NCI-H2171 treated with DMSO at 0.1 percent for 48 hours (cell line): ENCODE measurements around the gene ZBTB12.
"Not testable (repeated sequence)": the region's sequence is repeated elsewhere in the genome, so short reads cannot be mapped to it uniquely, and the experiment has no call there.

Experiments
- DNase-seq: peaks from one replicate; lab custom pipeline; 2025; lab: John Stamatoyannopoulos, UW

ZBTB12 gene

DNA sequence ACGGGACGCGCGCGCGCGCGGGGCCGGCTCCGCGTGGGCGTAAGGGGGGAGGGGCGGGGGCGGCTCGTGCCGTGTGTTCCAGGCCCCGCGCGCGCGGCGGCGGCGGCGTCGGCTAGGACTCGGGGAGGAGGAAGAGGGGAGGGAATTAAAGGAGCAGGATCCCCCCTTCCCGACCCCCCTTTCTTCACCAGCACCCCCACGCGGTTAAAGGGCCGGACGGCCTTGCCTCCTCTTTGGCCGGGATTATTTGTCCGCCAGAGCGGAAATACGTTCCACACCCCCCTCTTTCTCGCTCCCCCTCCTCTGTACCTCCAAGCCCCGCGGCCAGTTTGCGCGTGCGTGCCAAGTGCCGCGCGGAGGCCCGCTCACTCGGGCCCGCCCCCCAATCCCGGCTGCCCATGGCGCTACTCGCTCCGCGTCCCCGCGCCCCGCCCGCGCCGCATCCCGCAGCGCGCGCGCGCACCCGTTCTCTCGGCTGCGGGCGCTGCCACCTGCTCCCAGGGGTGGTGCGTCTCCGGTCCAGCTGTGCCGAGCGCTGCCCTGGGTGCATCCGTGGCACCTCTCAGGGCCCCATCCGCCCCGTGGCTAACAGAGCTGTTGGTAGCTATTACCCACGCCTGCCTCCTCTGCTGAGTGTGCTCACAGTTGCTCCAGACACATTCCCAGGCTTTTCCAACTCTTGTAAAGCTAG lies at the start of gene ZBTB12:
ZBTB12 (minus strand) TSS at position 134 of the 691 bp plus-strand sequence. CDS start 781 bp downstream, outside the sequence.
- DNase-seq: peak; percentile 97

GRCh38 chr6:31949926-31950548 lies 48.2 kb upstream of the ZBTB12 start:
- no peak for DNase-seq

GRCh38 chr6:31948753-31949413 lies 47.0 kb upstream of the ZBTB12 start:
- DNase-seq: no peak

DNA sequence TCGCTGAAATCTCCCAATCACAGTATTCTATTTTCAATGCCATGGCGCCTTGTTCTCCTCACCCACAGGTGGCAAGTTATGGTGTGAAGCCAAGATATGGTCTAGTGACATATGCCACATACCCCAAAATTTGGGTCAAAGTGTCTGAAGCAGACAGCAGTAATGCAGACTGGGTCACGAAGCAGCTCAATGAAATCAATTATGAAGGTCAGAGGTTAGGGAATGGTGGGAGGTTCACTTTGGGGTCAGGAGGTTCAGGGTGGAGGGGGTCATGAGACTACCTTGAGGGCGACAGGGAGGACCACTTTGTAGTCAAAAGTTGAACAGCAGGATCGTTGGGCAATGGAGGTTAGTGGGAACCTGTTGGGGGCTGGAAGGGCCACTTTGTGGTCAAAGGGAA lies 46.4 kb upstream of the ZBTB12 start:
- DNase-seq: no peak

DNA sequence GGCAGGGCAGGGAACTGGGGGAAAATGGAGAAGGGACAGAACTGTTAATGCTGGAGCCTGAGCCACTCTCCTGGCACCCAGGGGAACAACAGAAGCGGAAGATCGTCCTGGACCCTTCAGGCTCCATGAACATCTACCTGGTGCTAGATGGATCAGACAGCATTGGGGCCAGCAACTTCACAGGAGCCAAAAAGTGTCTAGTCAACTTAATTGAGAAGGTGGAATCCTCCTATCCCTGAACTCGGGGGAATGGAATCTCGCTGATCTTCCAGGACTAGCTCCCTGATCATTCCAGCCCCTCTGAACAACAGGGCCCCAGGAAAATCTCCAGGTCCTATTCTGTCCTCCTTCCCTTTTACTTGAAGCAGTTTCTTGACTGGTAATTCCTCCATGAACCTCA lies 46.0 kb upstream of the ZBTB12 start:
- no peak for DNase-seq

GRCh38 chr6:31947070-31947675 lies 45.3 kb upstream of the ZBTB12 start:
- DNase-seq: no peak

DNA sequence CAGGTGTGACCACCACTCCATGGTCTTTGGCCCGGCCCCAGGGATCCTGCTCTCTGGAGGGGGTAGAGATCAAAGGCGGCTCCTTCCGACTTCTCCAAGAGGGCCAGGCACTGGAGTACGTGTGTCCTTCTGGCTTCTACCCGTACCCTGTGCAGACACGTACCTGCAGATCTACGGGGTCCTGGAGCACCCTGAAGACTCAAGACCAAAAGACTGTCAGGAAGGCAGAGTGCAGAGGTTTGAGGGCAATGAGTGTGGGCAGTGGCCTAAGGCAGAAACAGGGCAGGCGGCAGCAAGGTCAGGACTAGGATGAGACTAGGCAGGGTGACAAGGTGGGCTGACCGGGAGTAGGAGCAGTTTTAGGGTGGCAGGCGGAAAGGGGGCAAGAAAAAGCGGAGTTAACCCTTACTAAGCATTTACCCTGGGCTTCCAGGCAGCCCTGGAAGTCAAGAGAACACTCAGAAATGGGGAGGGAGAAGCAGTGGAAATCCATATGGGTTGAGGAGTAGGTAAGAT lies 44.5 kb upstream of the ZBTB12 start:
- DNase-seq: no peak

DNA sequence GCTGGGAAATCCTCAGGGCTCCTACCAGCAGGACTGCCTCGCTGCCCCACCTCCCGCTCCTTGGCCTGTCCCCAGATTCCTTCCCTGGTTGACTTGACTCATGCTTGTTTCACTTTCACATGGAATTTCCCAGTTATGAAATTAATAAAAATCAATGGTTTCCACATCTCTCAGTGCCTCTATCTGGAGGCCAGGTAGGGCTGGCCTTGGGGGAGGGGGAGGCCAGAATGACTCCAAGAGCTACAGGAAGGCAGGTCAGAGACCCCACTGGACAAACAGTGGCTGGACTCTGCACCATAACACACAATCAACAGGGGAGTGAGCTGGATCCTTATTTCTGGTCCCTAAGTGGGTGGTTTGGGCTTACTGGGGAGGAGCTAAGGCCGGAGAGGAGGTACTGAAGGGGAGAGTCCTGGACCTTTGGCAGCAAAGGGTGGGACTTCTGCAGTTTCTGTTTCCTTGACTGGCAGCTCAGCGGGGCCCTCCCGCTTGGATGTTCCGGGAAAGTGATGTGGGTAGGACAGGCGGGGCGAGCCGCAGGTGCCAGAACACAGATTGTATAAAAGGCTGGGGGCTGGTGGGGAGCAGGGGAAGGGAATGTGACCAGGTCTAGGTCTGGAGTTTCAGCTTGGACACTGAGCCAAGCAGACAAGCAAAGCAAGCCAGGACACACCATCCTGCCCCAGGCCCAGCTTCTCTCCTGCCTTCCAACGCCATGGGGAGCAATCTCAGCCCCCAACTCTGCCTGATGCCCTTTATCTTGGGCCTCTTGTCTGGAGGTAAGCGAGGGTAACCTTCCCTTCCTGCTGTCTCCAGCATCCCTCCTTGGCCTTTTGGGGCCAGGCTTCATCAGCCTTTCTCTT lies 43.9 kb upstream of the ZBTB12 start, which contains the start of gene CFB:
CFB (plus strand) TSS at position 589 of the 863 bp plus-strand sequence; CDS start at position 716, 127 bp downstream.
- DNase-seq: no peak

DNA sequence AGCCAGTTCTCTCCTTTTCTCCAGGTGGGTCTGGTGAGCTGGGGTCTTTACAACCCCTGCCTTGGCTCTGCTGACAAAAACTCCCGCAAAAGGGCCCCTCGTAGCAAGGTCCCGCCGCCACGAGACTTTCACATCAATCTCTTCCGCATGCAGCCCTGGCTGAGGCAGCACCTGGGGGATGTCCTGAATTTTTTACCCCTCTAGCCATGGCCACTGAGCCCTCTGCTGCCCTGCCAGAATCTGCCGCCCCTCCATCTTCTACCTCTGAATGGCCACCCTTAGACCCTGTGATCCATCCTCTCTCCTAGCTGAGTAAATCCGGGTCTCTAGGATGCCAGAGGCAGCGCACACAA lies 43.2 kb upstream of the ZBTB12 start:
- DNase-seq: no peak

- DNase-seq: no peak
Observed at GRCh38 chr6:31943742-31944141, 41.9 kb upstream of the ZBTB12 start.

DNA sequence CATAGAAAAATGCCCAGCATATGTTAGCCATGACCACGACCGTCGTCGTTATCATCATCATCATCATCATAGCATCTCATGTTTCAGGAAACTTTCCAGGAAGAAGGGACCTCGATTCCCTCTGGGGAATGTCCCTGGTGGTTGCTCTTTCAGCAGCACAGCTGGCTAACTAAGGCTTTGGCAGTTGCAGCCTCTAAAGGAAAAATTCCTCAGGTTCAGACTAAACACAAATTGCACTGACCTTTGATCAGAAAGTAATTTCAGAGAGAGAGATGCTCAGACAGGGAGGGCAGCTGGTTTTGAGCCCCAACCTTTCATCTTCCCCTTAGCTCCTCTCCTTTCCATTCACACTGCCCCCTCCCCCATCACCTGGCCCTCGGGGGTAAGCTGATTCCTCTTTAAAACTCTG lies 38.4 kb upstream of the ZBTB12 start:
- peak; percentile 38 for DNase-seq

- no peak for DNase-seq
Observed at GRCh38 chr6:31935823-31936222, 33.9 kb upstream of the ZBTB12 start.

DNA sequence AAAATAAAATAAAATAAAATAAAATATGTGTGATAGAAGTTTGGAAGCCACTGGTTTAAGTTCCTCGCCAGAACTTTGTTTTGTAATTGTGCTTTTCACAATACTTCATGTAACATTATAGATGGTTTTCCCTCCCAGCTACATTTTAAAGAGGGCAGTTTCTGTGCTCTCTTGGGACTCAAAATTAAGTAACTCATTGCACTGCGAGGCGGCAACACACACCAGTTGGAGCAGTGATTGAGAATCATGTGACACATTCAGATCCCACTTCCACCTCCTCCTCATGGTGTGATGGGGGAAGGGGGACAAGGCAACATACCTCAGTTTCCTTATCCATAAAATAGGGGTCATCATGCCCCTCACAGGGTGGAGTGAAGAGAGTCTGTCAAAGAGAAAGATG lies 33.1 kb upstream of the ZBTB12 start:
- no peak for DNase-seq

DNA sequence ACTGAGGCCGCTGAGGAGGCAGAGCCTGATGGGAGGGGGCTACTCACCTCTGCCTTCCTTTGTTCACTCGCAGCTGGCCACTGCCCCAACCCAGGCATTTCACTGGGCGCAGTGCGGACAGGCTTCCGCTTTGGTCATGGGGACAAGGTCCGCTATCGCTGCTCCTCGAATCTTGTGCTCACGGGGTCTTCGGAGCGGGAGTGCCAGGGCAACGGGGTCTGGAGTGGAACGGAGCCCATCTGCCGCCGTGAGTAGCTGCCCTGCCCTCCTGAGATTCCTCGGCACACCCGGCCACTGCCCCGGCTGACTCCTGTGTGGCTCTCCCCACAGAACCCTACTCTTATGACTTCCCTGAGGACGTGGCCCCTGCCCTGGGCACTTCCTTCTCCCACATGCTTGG lies 31.7 kb upstream of the ZBTB12 start:
- DNase-seq: no peak

DNA sequence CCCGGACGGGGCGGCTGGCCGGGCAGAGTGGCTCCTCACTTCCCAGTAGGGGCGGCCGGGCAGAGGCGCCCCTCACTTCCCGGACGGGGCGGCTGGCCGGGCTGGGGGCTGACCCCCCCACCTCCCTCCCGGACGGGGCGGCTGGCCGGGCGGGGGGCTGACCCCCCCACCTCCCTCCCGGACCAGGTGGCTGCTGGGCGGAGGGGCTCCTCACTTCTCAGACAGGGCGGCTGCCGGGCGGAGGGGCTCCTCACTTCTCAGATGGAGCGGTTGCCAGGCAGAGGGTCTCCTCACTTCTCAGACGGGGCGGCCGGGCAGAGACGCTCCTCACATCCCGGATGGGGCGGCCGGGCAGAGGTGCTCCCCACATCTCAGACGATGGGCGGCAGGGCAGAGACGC lies 30.3 kb upstream of the ZBTB12 start:
- DNase-seq: not testable (repeated sequence)

DNA sequence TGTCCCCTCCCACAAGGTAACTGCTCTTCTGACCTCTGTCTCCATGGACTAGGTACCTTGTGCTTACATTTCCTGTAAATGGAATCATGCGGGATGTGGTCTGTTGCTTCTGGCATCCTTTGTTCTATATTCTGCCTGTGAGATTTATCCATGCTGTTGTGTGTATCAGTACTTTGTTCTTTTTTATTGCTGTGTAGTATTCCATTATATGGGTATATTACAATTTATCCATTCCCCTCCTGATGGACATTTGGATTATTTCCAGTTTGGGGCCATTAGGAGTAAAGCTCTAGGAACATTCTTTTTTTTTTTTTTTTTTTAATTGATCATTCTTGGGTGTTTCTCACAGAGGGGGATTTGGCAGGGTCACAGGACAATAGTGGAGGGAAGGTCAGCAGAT lies 29.1 kb upstream of the ZBTB12 start:
- DNase-seq: no peak

DNA sequence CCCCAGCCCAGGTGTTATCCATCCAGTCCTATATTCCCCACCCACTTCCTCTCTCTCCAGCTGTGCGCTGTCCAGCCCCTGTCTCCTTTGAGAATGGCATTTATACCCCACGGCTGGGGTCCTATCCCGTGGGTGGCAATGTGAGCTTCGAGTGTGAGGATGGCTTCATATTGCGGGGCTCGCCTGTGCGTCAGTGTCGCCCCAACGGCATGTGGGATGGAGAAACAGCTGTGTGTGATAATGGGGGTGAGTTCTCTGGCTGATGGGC lies 26.7 kb upstream of the ZBTB12 start:
- no peak for DNase-seq

DNA sequence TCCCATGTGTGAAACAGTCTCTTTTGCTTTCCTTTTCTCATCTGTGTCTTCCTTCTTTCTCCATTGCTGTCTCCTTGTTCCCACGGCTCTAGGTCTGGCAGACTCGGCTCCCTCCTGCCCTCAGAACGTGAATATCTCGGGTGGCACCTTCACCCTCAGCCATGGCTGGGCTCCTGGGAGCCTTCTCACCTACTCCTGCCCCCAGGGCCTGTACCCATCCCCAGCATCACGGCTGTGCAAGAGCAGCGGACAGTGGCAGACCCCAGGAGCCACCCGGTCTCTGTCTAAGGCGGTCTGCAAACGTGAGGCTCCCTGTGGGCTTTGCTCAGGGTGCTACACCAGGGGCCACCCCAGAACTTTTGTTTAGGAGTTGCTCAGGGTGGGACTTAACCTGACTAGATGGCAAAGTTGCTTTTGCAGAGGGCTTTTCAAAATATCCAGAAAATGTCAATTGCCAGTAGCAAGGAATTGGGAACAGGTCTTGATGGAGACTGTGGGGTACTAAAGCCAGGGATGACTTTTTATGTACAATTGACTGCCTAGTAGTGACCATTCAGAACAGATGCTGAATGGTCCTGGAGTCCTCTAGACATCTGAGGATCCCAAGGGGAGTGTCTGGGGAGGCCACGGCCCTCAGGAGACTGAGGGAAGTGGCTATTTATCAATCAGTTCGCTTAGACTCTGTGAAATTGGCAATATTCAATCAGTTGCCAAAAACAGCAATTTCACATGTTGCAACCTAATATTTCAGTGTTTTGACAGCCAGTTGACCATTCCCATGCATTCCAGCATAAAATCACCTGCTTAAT lies 26.2 kb upstream of the ZBTB12 start:
- no peak for DNase-seq

DNA sequence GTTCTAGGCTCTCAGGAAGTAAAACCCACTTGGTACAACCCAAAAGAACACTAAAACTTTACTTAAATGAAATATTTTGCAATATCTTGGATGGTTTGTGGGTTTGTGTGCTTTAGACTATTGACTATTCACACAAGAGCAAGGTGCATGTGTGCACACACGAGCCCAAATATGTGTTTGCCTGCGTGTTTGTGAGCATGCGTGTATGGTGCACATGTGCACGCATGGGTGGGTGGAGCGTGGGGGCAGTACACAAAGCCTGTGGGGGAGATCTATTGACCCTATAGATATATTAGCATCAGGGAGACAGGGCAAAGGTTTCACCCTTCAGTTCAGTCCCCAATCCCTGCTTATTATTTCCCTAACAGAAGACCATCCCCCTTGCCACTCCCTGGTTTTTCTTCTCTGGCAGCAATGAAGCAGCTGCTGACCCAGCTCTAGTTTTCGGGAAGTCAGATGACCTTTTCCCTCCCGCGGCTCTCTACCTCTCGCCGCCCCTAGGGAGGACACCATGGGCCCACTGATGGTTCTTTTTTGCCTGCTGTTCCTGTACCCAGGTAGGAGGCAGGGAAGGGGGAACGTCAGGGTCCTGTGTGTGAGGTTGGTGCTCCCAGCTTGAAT lies 25.5 kb upstream of the ZBTB12 start, which contains the start of gene C2:
C2 (plus strand) TSS at position 476 of the 621 bp plus-strand sequence; CDS start at position 512, 36 bp downstream.
- DNase-seq: no peak

DNA sequence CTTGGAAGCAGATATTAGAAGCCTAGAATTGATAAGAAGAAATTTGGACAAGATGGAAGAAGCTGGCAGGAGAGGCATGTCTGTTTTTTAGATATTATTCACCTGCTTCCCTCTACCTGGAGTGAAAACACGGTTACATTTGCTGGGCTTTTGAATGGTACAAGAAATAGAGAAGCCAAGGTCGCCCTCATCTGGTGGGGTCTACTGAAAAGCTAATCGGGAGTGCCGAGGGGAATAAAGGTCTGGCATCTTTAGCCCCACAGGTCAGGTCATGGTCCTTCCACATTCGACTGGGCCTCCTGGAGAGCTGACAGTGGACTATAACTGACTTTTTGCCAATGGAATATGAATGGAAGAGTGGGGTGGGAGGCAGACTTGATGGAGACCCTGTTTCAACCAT lies 21.1 kb upstream of the ZBTB12 start:
- peak; percentile 30 for DNase-seq
